OCI-LY7 (cell line): ENCODE measurements around the gene RELN.

Source experiments
- EZH2phosphoT487 ChIP-seq: fragments of 200-600 bp; sonication (generic); IDR thresholded peaks from 2 replicates; pipeline ENCODE4 v1.6.1; 2018; ENCODE audit warnings: low read depth, borderline replicate concordance, mild to moderate bottlenecking, mixed run types, antibody characterized with exemption, low read length, moderate library complexity, mixed read lengths
- TF ChIP-seq, protein P1 (sequence below): fragments of 200-600 bp; sonication (generic); conservative IDR thresholded peaks from 2 replicates; pipeline ENCODE4 v1.5.1; 2014; ENCODE audit warnings: mild to moderate bottlenecking, antibody characterized with exemption, low read length, moderate library complexity, mixed read lengths

DNA sequence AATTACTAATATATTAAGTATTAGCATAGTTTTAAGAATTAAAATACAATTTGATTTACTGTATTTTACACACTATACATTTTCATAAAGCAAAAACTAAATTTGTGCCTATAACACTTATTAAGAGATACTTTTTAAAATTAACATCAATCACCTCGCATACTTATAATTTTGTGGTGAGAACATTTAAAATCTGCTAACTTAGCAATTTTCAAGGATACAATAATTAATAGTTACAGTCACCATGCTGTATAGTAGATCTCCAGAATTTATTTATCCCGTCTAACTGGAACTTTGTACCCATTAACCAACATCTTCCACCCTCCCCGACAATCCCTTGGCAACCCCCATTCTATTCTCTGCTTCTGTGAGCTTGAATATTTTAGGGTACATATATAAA, 47.5 kb downstream of the RELN start:
- TF ChIP-seq, protein P1, sequence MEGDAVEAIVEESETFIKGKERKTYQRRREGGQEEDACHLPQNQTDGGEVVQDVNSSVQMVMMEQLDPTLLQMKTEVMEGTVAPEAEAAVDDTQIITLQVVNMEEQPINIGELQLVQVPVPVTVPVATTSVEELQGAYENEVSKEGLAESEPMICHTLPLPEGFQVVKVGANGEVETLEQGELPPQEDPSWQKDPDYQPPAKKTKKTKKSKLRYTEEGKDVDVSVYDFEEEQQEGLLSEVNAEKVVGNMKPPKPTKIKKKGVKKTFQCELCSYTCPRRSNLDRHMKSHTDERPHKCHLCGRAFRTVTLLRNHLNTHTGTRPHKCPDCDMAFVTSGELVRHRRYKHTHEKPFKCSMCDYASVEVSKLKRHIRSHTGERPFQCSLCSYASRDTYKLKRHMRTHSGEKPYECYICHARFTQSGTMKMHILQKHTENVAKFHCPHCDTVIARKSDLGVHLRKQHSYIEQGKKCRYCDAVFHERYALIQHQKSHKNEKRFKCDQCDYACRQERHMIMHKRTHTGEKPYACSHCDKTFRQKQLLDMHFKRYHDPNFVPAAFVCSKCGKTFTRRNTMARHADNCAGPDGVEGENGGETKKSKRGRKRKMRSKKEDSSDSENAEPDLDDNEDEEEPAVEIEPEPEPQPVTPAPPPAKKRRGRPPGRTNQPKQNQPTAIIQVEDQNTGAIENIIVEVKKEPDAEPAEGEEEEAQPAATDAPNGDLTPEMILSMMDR: no peak
- TF ChIP-seq EZH2phosphoT487: no peak
